IMR-90 (cell line): ENCODE measurements around the gene TVP23A. TPM values are rescaled to one million over a fixed set of nuclear protein-coding genes. Genes with fewer than 3 reads are reported as not detected.

Experiments
- ATAC-seq: fragments of 200-7000 bp; cut with Tn5 transposase; 2 replicates; pipeline ENCODE4 v1.9.1; 2020; ENCODE audit warnings: low read depth, mild to moderate bottlenecking, moderate library complexity
- BruUV-seq: library from RNA; stranded (reverse); fragments of 400-500 nt; replicated peaks from 2 replicates; lab custom pipeline; 2021; lab: Mats Ljungman, UMichigan
- CTCF ChIA-PET: fragments of 300-600 bp; formaldehyde crosslinking; extraction: SDS; loops from one replicate; lab custom pipeline; 2021; ENCODE audit warnings: antibody characterized with exemption; lab: Yijun Ruan, JAX
- POLR2A ChIA-PET: fragments of 300-600 bp; sonication (Branson Sonifier 250); formaldehyde crosslinking; loops from one replicate; lab custom pipeline; 2022; ENCODE audit warnings: antibody characterized with exemption; ENCODE audit not compliant: unreplicated experiment; lab: Charles Lee
- DNase-seq: peaks from one replicate; pipeline ENCODE4 v3.0.0; 2013
- H2AFZ ChIP-seq: replicated peaks from 2 replicates; pipeline ENCODE3; 2013; ENCODE audit warnings: low read length, mild to moderate bottlenecking; ENCODE audit not compliant: poor library complexity
- H2AK5ac ChIP-seq: 2 replicates; pipeline ENCODE4 v1.6.1; 2013; ENCODE audit warnings: low read depth, low read length, inconsistent platforms
- H2AK9ac ChIP-seq: replicated peaks from 2 replicates; pipeline ENCODE3; 2013; ENCODE audit warnings: mild to moderate bottlenecking, low read depth, low read length, moderate library complexity; ENCODE audit not compliant: poor library complexity
- H2BK120ac ChIP-seq: 2 replicates; pipeline ENCODE4 v1.6.1; 2013; ENCODE audit warnings: low read depth, low read length, inconsistent platforms
- H2BK15ac ChIP-seq: 3 replicates; pipeline ENCODE4 v1.6.1; 2013; ENCODE audit warnings: low read depth, low read length, inconsistent platforms
- H2BK20ac ChIP-seq: 2 replicates; pipeline ENCODE4 v1.6.1; 2013; ENCODE audit warnings: low read depth, mild to moderate bottlenecking, inconsistent platforms, low read length, moderate library complexity
- H2BK5ac ChIP-seq: 2 replicates; pipeline ENCODE4 v1.6.1; 2013; ENCODE audit warnings: mild to moderate bottlenecking, low read depth, low read length, inconsistent platforms; ENCODE audit not compliant: poor library complexity, severe bottlenecking
- H3K14ac ChIP-seq: replicated peaks from 2 replicates; pipeline ENCODE4 v1.6.1; 2013; ENCODE audit warnings: low read depth, low read length, inconsistent platforms
- H3K18ac ChIP-seq: 2 replicates; pipeline ENCODE4 v1.6.1; 2013; ENCODE audit warnings: low read depth, low read length, control low read depth
- H3K23ac ChIP-seq: 2 replicates; pipeline ENCODE4 v1.6.1; 2013; ENCODE audit warnings: low read depth, low read length, inconsistent platforms
- H3K27ac ChIP-seq: 2 replicates; pipeline ENCODE4 v1.5.1; 2013; ENCODE audit warnings: mild to moderate bottlenecking, control low read depth, low read length; ENCODE audit not compliant: insufficient read depth
- H3K27me3 ChIP-seq: 2 replicates; pipeline ENCODE4 v1.6.1; 2013; ENCODE audit warnings: low read length; ENCODE audit not compliant: control insufficient read depth, insufficient read depth
- H3K36me3 ChIP-seq: 2 replicates; pipeline ENCODE4 v1.6.1; 2013; ENCODE audit warnings: low read length, mixed read lengths; ENCODE audit not compliant: control insufficient read depth, insufficient read depth
- H3K4ac ChIP-seq: 2 replicates; pipeline ENCODE4 v1.6.1; 2013; ENCODE audit warnings: low read depth, low read length, inconsistent platforms
- H3K4me1 ChIP-seq: 2 replicates; pipeline ENCODE4 v1.6.1; 2013; ENCODE audit warnings: low read length, mixed read lengths; ENCODE audit not compliant: control insufficient read depth, insufficient read depth
- H3K4me2 ChIP-seq: 2 replicates; pipeline ENCODE4 v1.6.1; 2013; ENCODE audit warnings: low read depth, mild to moderate bottlenecking, control low read depth, low read length, moderate library complexity
- H3K4me3 ChIP-seq: 2 replicates; pipeline ENCODE4 v1.5.1; 2013; ENCODE audit warnings: low read depth, mild to moderate bottlenecking, control low read depth, low read length, moderate library complexity; ENCODE audit not compliant: insufficient read depth
- H3K56ac ChIP-seq: 2 replicates; pipeline ENCODE4 v1.6.1; 2013; ENCODE audit warnings: low read length, inconsistent platforms; ENCODE audit not compliant: insufficient read depth; ENCODE audit errors: extremely low read depth
- H3K79me1 ChIP-seq, 2 experiments: 2 replicates each; pipeline ENCODE4 v1.6.1; 2013; ENCODE audit warnings: low read length in 2 of 2, inconsistent platforms in 1 of 2, low read depth in 1 of 2
- H3K9ac ChIP-seq: 2 replicates; pipeline ENCODE4 v1.6.1; 2013; ENCODE audit warnings: low read depth, low read length, control low read depth
- H3K9me1 ChIP-seq: 2 replicates; pipeline ENCODE4 v1.6.1; 2013; ENCODE audit warnings: low read length, inconsistent platforms; ENCODE audit not compliant: insufficient read depth
- H3K9me3 ChIP-seq: 2 replicates; pipeline ENCODE4 v1.6.1; 2013; ENCODE audit warnings: low read length; ENCODE audit not compliant: control insufficient read depth, insufficient read depth
- H4K20me1 ChIP-seq: 2 replicates; pipeline ENCODE4 v1.6.1; 2013; ENCODE audit warnings: low read length, inconsistent platforms; ENCODE audit not compliant: insufficient read depth
- H4K5ac ChIP-seq: 2 replicates; pipeline ENCODE4 v1.6.1; 2013; ENCODE audit warnings: mild to moderate bottlenecking, low read depth, low read length, control low read depth
- H4K8ac ChIP-seq, 2 experiments: 2 replicates each; pipeline ENCODE4 v1.6.1; 2013; ENCODE audit warnings: low read depth in 2 of 2, low read length in 2 of 2, control low read depth in 1 of 2, inconsistent platforms in 1 of 2
- H4K91ac ChIP-seq: 2 replicates; pipeline ENCODE4 v1.6.1; 2013; ENCODE audit warnings: low read depth, low read length, inconsistent platforms; ENCODE audit not compliant: insufficient read depth
- BHLHE40 ChIP-seq: fragments of 150-350 bp; IDR thresholded peaks from 2 replicates; pipeline ENCODE4 v1.6.1; 2016; ENCODE audit warnings: mild to moderate bottlenecking, low read depth, low read length
- CEBPB ChIP-seq: IDR thresholded peaks from 2 replicates; pipeline ENCODE4 v1.6.1; 2012; ENCODE audit warnings: low read depth, low read length, improper control_type of control experiment
- CHD1 ChIP-seq: IDR thresholded peaks from 2 replicates; pipeline ENCODE4 v1.6.1; 2012; ENCODE audit warnings: low read depth, low read length, improper control_type of control experiment
- FOS ChIP-seq: fragments of 150-350 bp; IDR thresholded peaks from 2 replicates; pipeline ENCODE4 v1.6.1; 2016; ENCODE audit warnings: low read depth, low read length
- MAFK ChIP-seq: IDR thresholded peaks from 2 replicates; pipeline ENCODE4 v1.6.1; 2012; ENCODE audit warnings: low read depth, low read length, improper control_type of control experiment
- MAZ ChIP-seq: IDR thresholded peaks from 2 replicates; pipeline ENCODE4 v1.6.1; 2012; ENCODE audit warnings: low read depth, mild to moderate bottlenecking, low read length, improper control_type of control experiment, moderate library complexity, borderline replicate concordance
- MXI1 ChIP-seq: IDR thresholded peaks from 2 replicates; pipeline ENCODE4 v1.6.1; 2012; ENCODE audit warnings: low read depth, mild to moderate bottlenecking, low read length, moderate library complexity, borderline replicate concordance
- NFE2L2 ChIP-seq: fragments of 150-350 bp; IDR thresholded peaks from 2 replicates; pipeline ENCODE4 v1.6.1; 2016; ENCODE audit warnings: low read depth, mild to moderate bottlenecking, low read length
- POLR2A ChIP-seq: IDR thresholded peaks from 2 replicates; pipeline ENCODE4 v1.6.1; 2012; ENCODE audit warnings: mild to moderate bottlenecking, low read depth, low read length
- RAD21 ChIP-seq: IDR thresholded peaks from 2 replicates; pipeline ENCODE4 v1.6.1; 2012; ENCODE audit warnings: low read length, improper control_type of control experiment
- RCOR1 ChIP-seq: IDR thresholded peaks from 2 replicates; pipeline ENCODE4 v1.6.1; 2012; ENCODE audit warnings: mild to moderate bottlenecking, low read length, improper control_type of control experiment; ENCODE audit not compliant: insufficient replicate concordance
- RFX5 ChIP-seq: IDR thresholded peaks from 2 replicates; pipeline ENCODE4 v1.8.0; 2012; ENCODE audit warnings: low read depth, mild to moderate bottlenecking, low read length, moderate library complexity
- SMC3 ChIP-seq: fragments of 150-350 bp; IDR thresholded peaks from 2 replicates; pipeline ENCODE4 v1.6.1; 2016; ENCODE audit warnings: low read depth, mild to moderate bottlenecking, antibody characterized with exemption, low read length, moderate library complexity
- WGBS, 2 experiments: methylation state at CpG; one replicate each; pipeline versions ENCODE4 v1.1.5 to v1.1.7; 2013; ENCODE audit warnings: missing lambda C conversion rate in 2 of 2; ENCODE audit not compliant: insufficient read length in 1 of 2; ENCODE audit errors: extremely low coverage in 2 of 2; 5-methylcytosine and 5-hydroxymethylcytosine counted together
- dilution Hi-C: fragments of 300-500 bp; cut with HindIII; formaldehyde crosslinking; loops from one replicate; pipeline ENCODE4 v1.14.3; 2018; ENCODE audit warnings: low sequenced_read_pairs; ENCODE audit not compliant: unreplicated experiment
- in situ Hi-C: fragments of 300-500 bp; cut with MboI; formaldehyde crosslinking; loops from 3 replicates; pipeline ENCODE4 v1.14.3; 2019; ENCODE audit warnings: low sequenced_read_pairs, inconsistent platforms, mixed read lengths
- intact Hi-C: fragments of 100-400 bp; cut with micrococcal nuclease; formaldehyde crosslinking; loops from 2 replicates; pipeline ENCODE4 v1.10.0; 2022
- polyA plus RNA-seq, 3 experiments: library from polyadenylated mRNA; depleted of rRNA; stranded (reverse); fragments of >200 nt; gene quantifications; 2 replicates each; pipeline ENCODE4 v1.2.3, GENCODE V29; 2012; ENCODE audit warnings: low replicate concordance in 1 of 3
- total RNA-seq: library from RNA; depleted of rRNA; stranded (reverse); fragments of >200 nt; gene quantifications from 2 replicates; pipeline ENCODE4 v1.2.3, GENCODE V29; 2012
- TF ChIP-seq, protein P1 (sequence below): fragments of 150-350 bp; IDR thresholded peaks from 2 replicates; pipeline ENCODE4 v1.6.1; 2016; ENCODE audit warnings: low read depth, mild to moderate bottlenecking, low read length, moderate library complexity, borderline replicate concordance
- TF ChIP-seq, protein P2 (sequence below): conservative IDR thresholded peaks from 2 replicates; pipeline ENCODE4 v1.5.1; 2012; ENCODE audit warnings: mild to moderate bottlenecking, low read depth, low read length, improper control_type of control experiment
- TF ChIP-seq, protein P3 (sequence below): fragments of 150-350 bp; IDR thresholded peaks from 2 replicates; pipeline ENCODE4 v1.6.1; 2017; ENCODE audit warnings: mild to moderate bottlenecking, antibody characterized with exemption, low read length, low read depth

TVP23A gene
- total and polyA plus RNA-seq, 2 of the 4 experiments (the other 2 are of a cell fraction): not detected

DNA sequence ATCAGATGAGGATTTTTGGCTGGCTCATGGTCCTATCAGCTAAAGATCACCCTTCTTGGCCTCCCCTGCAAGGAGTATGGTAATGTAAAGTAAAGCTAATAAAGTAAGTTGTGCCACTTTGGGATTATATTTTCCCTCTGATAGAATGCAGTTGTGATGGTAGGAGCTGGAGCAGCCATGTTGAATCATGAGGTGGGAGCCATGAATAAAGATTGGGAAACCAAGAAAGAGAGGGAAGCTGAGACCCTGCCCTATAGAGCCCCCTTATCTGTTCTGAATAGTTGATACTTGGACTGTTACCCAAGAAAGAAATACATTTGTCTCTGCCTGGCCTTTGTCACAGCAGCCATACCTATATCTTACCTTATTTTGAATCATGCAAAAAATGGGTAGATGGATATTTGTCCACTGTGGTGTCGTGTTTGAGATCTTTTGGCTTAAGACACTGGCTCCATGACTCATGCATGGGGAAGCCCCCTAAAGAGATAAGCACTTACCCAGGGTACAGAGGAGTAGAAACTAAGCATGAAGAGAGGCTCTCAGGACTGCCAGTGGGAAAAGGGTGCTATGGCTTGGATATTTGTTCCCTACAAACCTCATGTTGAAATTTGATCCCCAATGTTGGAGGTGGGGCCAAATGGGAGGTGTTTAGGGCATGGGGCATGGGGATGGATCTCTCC lies 17.7 kb upstream of the TVP23A start:
- Histone ChIP-seq H3K56ac (no peak overlapping the region), H2BK15ac (no peak overlapping the region), H2AFZ (no peak overlapping the region), H3K4me2 (no peak overlapping the region), H3K9me1 (no peaks in the 10 kb centered on the region), H4K5ac (no peak overlapping the region), H4K20me1 (no peaks in the 10 kb centered on the region), H3K4ac (no peak overlapping the region), H3K9me3 (no peaks in the 10 kb centered on the region), H2AK9ac (no peak overlapping the region), H3K9ac (no peak overlapping the region), H2BK5ac (no peak overlapping the region), H3K36me3 (no peaks in the 10 kb centered on the region), H3K18ac (no peak overlapping the region), H3K79me1 (no peaks in the 10 kb centered on the region), H4K8ac (no peak overlapping the region), H2BK20ac (no peak overlapping the region), H3K23ac (no peak overlapping the region), H4K91ac (no peak overlapping the region), H3K27me3 (peaks cover 18% of the 10 kb centered on the region), H3K4me1 (no peaks in the 10 kb centered on the region), H2AK5ac (no peak overlapping the region), H3K27ac (no peak overlapping the region), H3K4me3 (no peak overlapping the region), H3K14ac (no peak overlapping the region), H2BK120ac (no peak overlapping the region)
- no TSS peak for BruUV-seq
- intact Hi-C loops (no loop called here), in situ Hi-C loops (no loop called here), dilution Hi-C loops (no loop called here)
- POLR2A ChIA-PET: no interaction called here
- TF ChIP-seq, protein P1, sequence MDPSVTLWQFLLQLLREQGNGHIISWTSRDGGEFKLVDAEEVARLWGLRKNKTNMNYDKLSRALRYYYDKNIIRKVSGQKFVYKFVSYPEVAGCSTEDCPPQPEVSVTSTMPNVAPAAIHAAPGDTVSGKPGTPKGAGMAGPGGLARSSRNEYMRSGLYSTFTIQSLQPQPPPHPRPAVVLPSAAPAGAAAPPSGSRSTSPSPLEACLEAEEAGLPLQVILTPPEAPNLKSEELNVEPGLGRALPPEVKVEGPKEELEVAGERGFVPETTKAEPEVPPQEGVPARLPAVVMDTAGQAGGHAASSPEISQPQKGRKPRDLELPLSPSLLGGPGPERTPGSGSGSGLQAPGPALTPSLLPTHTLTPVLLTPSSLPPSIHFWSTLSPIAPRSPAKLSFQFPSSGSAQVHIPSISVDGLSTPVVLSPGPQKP: no peak
- no peak for TF ChIP-seq MXI1
- no peak for TF ChIP-seq SMC3
- no peak for TF ChIP-seq BHLHE40
- TF ChIP-seq NFE2L2: no peak
- no peak for TF ChIP-seq RAD21
- TF ChIP-seq RFX5: no peak
- no peak for TF ChIP-seq CEBPB
- TF ChIP-seq CHD1: no peak
- TF ChIP-seq RCOR1: no peak
- no peak for TF ChIP-seq MAZ
- no peak for TF ChIP-seq FOS
- no peak for TF ChIP-seq POLR2A
- TF ChIP-seq MAFK: no peak
- TF ChIP-seq, protein P2, sequence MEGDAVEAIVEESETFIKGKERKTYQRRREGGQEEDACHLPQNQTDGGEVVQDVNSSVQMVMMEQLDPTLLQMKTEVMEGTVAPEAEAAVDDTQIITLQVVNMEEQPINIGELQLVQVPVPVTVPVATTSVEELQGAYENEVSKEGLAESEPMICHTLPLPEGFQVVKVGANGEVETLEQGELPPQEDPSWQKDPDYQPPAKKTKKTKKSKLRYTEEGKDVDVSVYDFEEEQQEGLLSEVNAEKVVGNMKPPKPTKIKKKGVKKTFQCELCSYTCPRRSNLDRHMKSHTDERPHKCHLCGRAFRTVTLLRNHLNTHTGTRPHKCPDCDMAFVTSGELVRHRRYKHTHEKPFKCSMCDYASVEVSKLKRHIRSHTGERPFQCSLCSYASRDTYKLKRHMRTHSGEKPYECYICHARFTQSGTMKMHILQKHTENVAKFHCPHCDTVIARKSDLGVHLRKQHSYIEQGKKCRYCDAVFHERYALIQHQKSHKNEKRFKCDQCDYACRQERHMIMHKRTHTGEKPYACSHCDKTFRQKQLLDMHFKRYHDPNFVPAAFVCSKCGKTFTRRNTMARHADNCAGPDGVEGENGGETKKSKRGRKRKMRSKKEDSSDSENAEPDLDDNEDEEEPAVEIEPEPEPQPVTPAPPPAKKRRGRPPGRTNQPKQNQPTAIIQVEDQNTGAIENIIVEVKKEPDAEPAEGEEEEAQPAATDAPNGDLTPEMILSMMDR: no peak
- TF ChIP-seq, protein P3, sequence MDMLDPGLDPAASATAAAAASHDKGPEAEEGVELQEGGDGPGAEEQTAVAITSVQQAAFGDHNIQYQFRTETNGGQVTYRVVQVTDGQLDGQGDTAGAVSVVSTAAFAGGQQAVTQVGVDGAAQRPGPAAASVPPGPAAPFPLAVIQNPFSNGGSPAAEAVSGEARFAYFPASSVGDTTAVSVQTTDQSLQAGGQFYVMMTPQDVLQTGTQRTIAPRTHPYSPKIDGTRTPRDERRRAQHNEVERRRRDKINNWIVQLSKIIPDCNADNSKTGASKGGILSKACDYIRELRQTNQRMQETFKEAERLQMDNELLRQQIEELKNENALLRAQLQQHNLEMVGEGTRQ: no peak
- no CpG with 5 or more reads among the region's 1 CpG for WGBS, 2 experiments
- CTCF ChIA-PET: no interaction called here
- ATAC-seq (no peak), DNase-seq (no peak)
